Endometrial microvascular endothelial cells (primary cell): ENCODE data around the gene FDCSP. TPM values are rescaled to one million over a fixed set of nuclear protein-coding genes. Genes with fewer than 3 reads are reported as not detected.
"Not testable (repeated sequence)": the region's sequence is repeated elsewhere in the genome, so short reads cannot be mapped to it uniquely, and the experiment has no call there.

Source experiments
- in situ Hi-C: cut with HindIII; loops from 2 replicates; pipeline ENCODE4 v1.10.0; 2017; ENCODE audit warnings: low sequenced_read_pairs, low pct_unique_long_range_greater_than_20kb; ENCODE audit errors: inconsistent ontology term
- total RNA-seq: library from RNA; depleted of rRNA; stranded (reverse); fragments of >200 nt; gene quantifications from one replicate; pipeline ENCODE4 v1.2.3, GENCODE V29; 2015; ENCODE audit errors: inconsistent ontology term

Gene FDCSP
- not detected for total RNA-seq

DNA sequence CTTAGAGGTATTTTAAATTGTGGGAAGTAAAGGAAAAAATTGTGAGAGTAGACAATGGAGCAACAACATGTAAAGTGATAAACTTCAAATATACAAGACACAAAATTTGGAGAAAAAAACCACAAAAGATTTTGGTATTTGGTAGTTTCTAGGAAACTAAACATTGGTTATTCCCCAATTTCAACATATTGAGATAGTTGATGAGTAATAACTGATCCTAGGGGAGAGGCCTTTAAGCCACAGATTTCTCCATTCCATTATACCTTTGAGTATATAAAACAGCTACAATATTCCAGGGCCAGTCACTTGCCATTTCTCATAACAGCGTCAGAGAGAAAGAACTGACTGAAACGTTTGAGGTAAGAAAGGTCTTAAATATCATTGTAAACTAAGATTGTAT is at the start of gene FDCSP:
FDCSP (plus strand) TSS at position 301 of the 400 bp plus-strand sequence. CDS start 5,071 bp downstream, outside the sequence.
- in situ Hi-C loops = no loop called here

DNA sequence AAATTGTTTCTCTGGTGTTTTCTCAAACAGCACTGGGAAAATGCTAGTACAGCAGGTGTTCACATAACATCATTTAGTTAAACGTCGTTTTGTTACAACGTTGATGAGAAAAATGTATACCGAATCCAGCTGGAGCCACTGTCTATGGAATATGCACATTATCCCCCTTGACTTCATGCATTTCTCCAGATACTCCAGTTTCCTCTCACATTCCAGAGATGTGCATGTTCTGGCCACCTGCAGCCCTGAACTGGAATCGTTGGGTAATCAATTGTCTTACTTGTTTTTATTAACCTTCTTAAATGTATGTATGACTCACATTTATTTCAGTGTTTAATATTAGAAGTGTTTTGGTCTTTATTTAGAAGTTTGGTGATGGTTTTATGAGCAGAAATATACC is 48.8 kb upstream of the FDCSP start:
- in situ Hi-C loops = no loop called here

DNA sequence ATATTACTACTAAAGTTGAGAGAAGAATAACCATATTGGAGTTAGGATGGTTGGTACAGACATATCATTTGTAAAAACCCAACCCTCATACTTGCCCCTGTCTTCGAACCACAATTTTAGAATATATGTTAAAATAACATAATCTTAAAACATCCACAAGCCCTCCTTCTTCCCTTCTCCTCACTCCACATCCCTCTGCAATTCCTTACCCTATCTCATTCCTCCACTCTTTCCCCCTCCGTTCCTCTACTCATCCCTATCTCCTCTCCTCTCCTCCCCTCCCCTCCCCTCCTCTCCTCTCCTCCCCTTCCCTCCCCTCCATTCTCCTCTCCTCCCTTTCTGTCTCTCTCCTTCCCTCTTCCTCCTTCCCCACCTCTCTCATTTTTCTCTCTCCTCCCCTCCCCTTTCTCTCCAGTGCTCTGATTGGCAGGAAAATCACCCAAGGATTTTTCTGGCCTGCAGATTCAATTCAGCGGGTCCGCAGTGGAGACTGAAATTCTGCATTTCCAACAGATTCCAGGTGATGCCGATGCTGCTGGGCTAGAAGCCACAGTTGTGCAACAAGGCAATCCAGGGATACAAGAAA is 47.8 kb upstream of the FDCSP start:
- in situ Hi-C loops = no loop called here

DNA sequence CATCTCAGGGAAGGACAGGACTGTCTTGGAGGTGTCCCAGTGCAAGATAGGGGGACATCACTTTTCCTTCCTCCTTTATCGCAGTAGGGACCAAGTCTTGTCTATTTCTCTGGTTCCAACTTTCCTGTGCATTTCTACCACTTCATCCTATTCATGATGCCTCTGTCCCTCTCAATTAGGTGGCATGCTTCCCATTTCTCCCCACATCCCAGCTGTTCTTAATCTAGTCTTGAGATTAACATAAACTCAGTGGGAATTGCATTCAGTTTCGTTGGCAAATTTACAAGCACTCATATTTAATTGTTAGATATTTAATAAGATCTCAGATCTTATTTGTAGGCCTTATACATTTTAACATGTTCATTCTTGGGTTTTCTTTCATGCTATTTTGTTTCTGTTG is 46.1 kb upstream of the FDCSP start:
- in situ Hi-C loops = no loop called here

DNA sequence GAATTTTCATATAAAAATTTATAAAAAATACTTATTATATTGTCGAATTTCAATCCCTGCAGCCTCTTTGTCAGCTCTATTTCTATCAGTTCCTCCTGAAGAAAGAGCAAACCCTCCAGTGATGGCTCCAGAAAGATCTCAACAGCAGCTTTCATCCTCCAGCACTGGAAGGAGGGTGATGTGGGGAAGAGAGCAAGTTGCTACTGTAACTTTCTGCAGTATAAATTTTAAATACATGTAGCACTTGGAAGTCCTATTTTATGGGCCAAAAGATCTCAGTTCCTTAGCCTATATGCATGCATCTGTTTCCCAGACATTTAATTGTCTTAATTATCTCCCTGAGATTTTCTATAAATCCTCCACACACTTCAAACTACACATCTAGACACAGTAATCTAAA is 44.1 kb upstream of the FDCSP start:
- in situ Hi-C loops = no loop called here

DNA sequence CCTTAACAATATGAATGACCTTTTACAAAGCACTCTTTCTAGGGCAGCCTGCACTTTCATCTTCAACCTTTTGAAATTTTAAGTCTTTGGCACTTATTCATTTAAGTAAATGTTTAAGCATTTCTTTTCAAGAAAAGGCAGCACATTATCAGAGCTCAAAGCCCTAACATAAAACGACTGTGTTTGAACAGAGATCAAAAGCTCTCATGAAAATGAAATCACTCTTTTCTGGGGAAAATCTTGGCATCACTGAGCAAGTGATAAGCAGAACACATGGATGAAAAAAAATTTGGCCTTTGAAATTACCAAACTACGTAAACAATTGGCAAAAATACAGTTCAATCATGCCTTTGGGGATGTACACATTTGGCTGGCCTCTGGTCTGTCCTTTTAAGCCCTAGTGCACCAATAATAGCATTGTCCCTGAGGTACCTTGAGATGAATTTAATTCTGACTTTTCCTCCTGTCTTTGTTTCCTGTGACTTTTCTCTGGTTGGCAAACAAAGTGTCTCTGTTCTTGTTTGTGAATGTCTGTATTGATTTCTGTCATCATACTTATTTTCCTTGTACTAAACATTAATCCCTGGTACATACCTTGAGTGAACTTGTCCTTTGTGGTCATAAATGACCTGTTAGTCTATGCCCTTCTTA is 43.3 kb upstream of the FDCSP start:
- in situ Hi-C loops = no loop called here

DNA sequence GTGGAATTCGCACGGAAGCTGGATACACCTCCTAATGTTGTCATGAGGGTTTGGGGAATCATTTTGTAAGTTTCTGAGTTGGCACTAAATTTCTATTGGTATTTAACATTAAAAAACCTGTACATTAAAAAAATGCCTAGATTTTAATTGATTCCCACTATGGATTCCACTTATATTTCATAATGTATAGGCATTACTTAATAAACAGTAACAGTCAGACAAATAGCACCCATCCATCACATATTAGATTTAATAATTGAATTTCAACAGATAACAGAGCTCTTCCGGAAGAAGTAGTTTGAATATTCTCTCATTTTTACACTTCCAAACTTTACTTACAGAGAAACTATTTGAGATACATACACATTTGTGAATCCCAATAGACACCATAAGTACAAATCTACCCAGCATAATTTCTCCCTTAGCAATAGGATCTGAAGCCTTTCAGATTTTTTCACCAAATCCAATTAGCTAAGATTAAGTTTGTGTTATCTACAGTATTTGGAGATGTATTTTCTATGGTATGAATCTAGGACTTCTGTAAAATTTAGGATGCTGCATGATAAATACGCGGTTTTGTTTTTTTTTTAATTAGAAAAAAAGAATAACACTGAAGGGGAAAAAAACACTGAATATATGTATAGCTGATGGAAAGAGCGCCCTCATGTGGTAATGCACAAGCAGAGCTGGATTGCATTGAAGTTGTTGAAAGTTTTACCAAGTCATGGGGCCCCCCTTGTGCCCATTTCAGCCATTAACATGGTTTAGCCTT is 42.6 kb upstream of the FDCSP start:
- in situ Hi-C loops = no loop called here

DNA sequence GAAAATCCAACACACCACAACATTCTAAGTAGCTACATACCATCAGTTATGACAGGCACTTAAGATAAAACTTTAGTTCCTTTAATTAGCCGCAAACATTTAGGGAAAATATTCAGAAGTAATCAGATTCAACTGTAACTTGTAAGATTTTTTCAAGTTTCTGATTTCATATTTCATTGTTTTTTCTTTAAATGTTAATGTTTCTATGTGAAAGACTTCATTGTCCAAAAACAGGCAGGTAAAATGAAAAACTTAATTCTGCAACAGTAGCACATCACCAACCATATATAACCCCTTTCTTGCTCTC is 42.0 kb upstream of the FDCSP start:
- in situ Hi-C loops = no loop called here

DNA sequence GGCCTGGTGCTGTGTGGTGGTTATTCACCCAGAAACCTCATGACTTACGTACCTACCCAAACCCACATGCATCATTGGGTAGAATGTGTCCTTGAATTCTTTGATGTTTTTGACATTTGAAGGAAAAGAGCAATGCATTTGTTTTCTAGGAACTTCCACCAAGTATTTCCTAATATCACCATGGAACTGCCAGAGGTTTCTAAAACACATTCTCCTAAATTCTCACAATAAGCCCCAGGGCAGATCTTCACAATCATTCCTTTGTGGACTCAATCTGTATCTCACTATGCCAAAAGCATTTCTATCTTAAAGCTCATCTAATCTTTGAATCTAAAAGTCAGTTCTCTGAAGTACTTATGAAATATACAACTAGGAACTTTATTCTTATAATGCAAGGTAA is 38.7 kb upstream of the FDCSP start:
- in situ Hi-C loops = no loop called here

DNA sequence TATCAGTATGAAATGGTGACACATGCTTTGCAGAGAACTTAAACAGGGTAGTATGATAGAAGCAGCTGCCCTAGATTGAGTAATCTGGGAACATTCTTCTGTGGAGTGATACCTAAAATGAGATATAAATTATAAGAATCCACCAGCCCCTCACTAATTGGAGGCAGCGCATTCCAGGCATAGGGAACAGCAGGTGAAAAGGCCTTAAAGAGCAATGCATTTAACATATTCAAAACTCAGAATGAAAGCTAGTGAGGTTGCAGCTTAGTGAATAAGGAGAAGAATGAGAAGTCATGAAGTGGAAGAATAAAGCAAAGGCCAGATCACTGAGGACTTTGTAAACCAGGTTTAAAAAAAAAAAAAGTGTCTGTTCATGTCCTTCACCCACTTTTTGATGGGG is 35.3 kb upstream of the FDCSP start:
- in situ Hi-C loops = no loop called here

DNA sequence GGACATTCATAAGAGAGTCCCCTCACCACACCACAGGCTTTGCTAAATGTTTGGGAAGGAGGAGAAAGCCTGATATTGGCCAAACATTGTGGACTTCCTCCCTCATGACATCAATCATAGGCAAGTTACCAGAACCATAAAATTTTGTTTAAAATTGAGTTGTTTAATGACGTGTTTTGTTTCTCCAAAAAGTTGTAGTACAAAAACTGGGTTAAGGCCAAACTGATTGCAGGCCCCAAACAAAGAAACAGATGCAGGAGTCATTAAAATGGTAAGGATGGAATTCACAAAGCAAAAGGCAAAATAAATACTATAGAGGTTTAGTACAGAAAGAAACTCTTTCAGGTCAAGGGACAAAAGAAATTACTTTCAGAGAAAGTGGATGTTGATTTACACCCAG is 34.3 kb upstream of the FDCSP start:
- in situ Hi-C loops = no loop called here

DNA sequence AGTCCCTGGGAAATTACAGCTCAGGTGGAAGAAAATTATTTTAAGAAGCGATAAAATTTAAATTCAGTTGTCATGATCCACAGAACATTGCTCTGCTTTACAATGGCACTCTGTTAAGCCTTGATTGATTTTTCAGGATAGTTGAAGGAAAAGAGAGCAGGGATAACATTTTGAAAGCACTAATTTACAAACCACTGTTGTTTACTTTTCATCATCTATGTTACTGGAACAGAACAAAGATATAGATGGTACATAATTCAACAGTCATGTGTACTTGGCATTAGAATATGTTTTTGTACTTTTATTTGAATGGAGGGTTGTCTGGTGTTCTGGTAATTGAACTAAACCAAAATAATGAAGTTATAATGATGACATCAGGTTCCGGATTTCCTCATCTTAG is 33.0 kb upstream of the FDCSP start:
- in situ Hi-C loops = no loop called here

DNA sequence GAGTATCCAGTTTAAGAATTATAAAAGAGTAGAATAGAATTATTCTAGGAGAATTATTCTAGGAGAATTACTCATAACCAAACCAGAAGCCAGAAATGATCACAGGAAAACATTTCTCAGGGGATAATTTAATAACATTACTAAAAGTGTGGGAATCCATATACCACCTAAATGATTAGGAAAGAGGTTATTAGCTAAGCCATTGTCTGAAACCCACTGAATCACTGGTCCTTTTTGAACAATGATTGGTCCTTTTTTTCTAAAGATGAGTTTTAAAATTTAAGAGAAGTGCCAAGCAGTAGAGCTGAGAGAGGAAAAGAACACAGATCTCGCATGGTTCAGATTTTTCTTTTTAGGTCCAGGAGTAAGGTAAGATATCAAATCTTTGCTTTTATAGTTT is 30.5 kb upstream of the FDCSP start, which contains the start of gene ODAM:
ODAM (plus strand) TSS at position 301 of the 400 bp plus-strand sequence. CDS start 819 bp downstream, outside the sequence.
- in situ Hi-C loops = no loop called here

DNA sequence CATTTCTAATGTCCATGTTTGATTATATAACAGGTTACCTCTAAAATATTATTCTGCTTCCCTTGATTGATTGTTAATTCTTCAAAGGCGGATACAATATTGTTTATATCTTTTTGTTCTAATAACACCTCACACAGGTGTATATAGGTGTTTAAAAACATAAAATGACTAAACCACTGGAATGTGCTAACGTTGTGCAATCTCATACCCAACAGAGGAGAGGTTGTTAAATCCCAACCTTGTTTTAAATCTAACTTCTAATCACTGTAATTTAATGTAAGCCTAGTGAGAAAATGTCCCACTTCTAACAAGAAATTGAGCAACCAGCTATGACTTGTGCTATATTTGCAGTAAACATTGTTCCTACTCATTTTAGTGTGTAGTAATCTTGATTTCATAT is 29.1 kb upstream of the FDCSP start:
- in situ Hi-C loops = no loop called here

DNA sequence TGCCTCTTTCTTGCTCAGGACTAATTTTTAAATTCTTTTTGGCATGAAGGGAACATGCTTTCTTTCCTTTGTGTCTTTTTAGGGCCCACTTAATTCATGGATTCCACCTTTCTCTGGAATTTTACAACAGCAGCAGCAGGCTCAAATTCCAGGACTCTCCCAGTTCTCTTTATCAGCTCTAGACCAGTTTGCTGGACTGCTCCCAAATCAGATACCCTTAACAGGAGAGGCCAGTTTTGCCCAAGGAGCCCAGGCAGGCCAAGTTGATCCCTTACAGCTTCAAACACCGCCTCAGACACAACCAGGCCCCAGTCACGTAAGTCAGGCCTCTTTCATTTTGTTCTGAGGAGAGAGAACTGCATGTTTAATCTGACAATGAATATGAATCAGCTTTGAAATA is 28.1 kb upstream of the FDCSP start:
- in situ Hi-C loops = no loop called here

DNA sequence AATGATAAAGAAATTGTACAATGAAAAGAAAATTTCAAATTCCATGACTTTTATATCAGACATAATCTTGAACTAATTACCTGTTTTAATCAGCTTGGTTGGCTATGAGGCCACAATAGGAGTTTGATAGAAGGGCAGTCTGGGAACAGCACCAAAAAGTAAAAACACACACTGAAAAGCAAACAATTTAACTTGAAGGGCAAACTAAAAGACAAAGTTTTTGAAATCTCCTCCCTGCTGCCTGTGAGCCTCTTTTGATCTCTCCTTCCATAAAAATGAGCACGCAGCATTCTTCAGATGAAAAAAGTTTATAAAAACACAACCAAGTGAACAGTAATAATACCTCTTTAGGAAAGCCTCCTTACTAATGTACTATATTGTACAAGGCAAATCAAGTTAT is 22.3 kb upstream of the FDCSP start:
- in situ Hi-C loops = no loop called here

DNA sequence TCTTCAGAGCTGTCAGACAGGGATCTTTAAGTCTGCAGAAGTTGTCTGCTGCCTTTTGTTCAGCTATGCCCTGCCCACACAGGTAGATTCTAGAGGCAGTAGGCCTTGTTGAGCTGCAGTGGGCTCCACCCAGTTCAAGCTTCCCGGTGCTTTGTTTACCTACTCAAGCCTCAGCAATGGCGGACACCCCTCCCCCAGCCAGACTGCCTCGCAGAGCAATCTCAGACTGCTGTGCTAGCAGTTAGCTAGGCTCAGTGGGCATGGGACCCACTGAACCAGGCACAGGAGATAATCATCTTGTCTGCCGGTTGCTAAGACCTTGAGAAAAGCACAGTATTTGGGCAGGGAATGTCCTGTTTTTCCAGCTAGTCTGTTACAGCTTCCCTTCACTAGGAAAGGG is 13.2 kb upstream of the FDCSP start:
- in situ Hi-C loops = not testable (repeated sequence)

DNA sequence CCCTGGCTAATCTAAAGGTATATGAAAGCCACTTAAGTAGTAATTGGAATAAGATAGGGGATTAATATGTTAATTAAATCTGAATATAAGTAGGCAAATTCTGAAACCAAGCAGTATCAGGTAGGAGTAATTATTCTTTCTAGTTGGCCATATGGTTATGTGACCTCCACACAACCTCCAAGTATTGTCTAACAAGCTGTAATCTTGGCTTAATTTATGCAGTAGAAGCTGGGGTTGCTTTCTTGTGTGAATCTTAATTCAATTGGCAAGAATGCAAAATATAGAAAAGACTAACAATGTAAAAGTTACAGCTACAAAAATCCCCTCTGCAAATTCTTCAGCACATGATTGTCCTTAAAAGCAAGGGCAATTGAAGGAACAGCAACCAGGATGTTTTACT is 9.8 kb upstream of the FDCSP start:
- in situ Hi-C loops = not testable (repeated sequence)

DNA sequence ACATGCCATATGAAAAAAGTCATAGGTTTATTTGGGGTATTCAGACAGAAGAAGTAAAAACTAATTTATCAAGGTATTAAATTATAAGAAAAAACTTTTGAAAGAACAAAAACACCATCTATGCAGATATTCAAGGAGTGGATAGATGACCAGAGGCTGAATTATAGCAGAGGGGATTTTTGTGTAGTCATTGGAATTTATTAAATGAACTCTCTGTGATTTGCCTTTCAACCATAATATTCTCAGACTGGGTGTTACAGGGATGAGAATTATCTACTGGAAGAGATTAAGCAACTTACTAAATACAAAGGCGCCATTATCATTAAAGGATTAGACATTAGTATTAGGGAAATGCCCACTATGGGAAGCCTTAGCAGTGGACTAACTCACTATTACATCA is 9.4 kb upstream of the FDCSP start:
- in situ Hi-C loops = not testable (repeated sequence)

DNA sequence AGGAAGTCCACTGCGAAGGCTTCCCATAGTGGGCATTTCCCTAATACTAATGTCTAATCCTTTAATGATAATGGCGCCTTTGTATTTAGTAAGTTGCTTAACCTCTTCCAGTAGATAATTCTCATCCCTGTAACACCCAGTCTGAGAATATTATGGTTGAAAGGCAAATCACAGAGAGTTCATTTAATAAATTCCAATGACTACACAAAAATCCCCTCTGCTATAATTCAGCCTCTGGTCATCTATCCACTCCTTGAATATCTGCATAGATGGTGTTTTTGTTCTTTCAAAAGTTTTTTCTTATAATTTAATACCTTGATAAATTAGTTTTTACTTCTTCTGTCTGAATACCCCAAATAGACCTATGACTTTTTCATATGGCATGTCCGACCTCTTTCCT is 4.5 kb upstream of the FDCSP start:
- in situ Hi-C loops = not testable (repeated sequence)
